ENCODE data around the gene MYO10. TPM values are rescaled to one million over a fixed set of nuclear protein-coding genes. Genes with fewer than 3 reads are reported as not detected.
A peak's percentile ranks its signal among the peaks of the same experiment; 100 is the strongest.

Gene MYO10
- total and polyA plus RNA-seq, 2 of the 8 experiments (the other 6 are each of a cell fraction or from before 2014, with no cell fraction given) = 21.5 to 107 TPM

DNA sequence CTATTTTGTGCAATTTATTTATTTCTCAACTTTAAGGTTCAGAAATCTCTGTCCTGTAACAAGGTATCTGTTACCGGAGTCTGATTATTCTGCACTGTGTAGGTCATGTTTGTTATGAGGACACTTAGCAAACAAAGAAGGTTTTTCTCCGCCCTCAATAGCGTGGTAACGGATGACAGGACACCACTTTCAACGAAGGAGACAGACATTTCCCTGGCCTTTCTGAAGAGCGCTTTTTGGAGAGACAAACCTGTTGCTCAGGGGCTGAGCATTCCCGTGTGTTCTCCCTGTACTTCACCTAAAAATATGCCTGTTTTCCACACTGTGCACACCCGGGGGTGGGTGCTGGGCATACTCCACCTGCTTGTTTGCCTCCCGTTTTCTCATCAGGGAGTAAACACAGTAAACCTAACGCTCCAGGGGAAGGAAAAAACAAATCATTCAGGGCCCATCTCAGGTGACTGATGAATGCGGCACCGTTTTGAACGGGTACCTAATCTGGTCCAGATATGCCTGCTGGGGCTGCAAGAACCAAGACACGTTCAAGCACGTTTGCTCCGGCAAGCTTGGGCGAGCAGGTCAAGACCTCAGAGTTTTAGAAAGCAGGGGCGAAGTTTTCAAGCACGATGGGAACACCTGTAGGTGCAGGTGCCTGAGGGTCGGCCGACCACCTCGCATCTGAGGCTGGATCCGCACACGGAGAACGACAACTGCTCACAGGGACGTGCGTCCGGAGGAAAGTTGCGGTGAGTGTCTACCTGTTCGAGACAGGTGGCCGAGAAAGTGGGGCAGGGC is 320.1 kb downstream of the MYO10 start:
- Histone ChIP-seq H2BK20ac (ENCODE audit: low read length) (no peak overlapping the region), H3K23me2 (ENCODE audit: low read depth, low read length) (peaks cover 16% of the 10 kb centered on the region), H2BK12ac (ENCODE audit: low read depth, low read length) (peak overlapping the region; percentile 72; the same call in 1 of the 2 replicates), H3K9me3 (ENCODE audit: insufficient read depth in 2 of 2, low read depth in 1 of 2, low read length in 1 of 2) (no peaks in the 10 kb centered on the region), H2BK15ac (ENCODE audit: low read length) (no peak overlapping the region), H3K56ac (replicated peaks; ENCODE audit: insufficient read length, low read depth, low read length) (no peak overlapping the region), H3K14ac (ENCODE audit: insufficient read length) (no peak overlapping the region), H2BK120ac (replicated peaks; ENCODE audit: low read depth, low read length) (no peak overlapping the region), H3K27ac (ENCODE audit: low read depth, low read length) (no peak overlapping the region), H4K8ac (ENCODE audit: extremely low read depth, insufficient read depth, low read length) (no peak overlapping the region; the same call in 1 of the 2 replicates), H3K36me3 (ENCODE audit: control insufficient read depth in 2 of 4, insufficient read depth in 4 of 4, low read length in 3 of 4) (no peaks in the 10 kb centered on the region), H3K4me3 (ENCODE audit: extremely low read depth in 1 of 4, insufficient read depth in 2 of 4, low read depth in 3 of 4, low read length in 4 of 4) (peak overlapping the region; percentile 49 to 80 (median 74)), H3K23ac (ENCODE audit: insufficient read length) (peak overlapping the region; percentile 35), H3K4me1 (replicated peaks in 1 of 4; ENCODE audit: control insufficient read depth in 3 of 4, insufficient read depth in 4 of 4, low read length in 3 of 4) (peaks cover 4 to 15% (median 8%) of the 10 kb centered on the region in 4 experiments), H3K18ac (ENCODE audit: extremely low read depth, low read length) (peak overlapping the region; percentile 2; the same call in 1 of the 2 replicates), H3K4ac (replicated peaks; ENCODE audit: insufficient read length, low read depth, low read length) (no peak overlapping the region), H3K4me2 (ENCODE audit: insufficient read depth in 1 of 2, low read depth in 2 of 2, low read length in 2 of 2) (peak overlapping the region; percentile 71 to 94), H2AK5ac (ENCODE audit: low read depth, low read length) (no peak overlapping the region), H3K79me2 (ENCODE audit: control insufficient read depth in 1 of 2, insufficient read depth in 2 of 2, low read length in 2 of 2) (no peaks in the 10 kb centered on the region), H4K5ac (ENCODE audit: insufficient read length, low read depth, low read length) (no peak overlapping the region), H2AFZ (ENCODE audit: low read length) (peak overlapping the region; percentile 76; the same call in 1 of the 2 replicates), H4K20me1 (replicated peaks in 1 of 2; ENCODE audit: control insufficient read depth in 1 of 2, insufficient read depth in 2 of 2, low read length in 2 of 2) (no peaks in the 10 kb centered on the region), H3K79me1 (ENCODE audit: low read depth, low read length) (no peaks in the 10 kb centered on the region), H3K27me3 (replicated peaks in 1 of 4; ENCODE audit: control insufficient read depth in 3 of 4, extremely low read depth in 1 of 4, insufficient read depth in 3 of 4, low read length in 3 of 4) (peaks cover 7 to 37% (median 27%) of the 10 kb centered on the region in 4 experiments), H2BK5ac (ENCODE audit: low read depth, low read length) (no peak overlapping the region), H3K9ac (replicated peaks in 1 of 4; ENCODE audit: extremely low read depth in 1 of 4, low read depth in 3 of 4, low read length in 3 of 4) (0 out of 7 replicates have a peak overlapping the region, but pooled peaks of 1 of the 4 experiments have one; percentile 22), H4K91ac (replicated peaks; ENCODE audit: insufficient read length, low read length) (no peak overlapping the region)
- no peak for DNase-seq (ENCODE audit: low read depth in 1 of 2, low spot score in 2 of 2)
- CTCF ChIA-PET (ENCODE audit: partially characterized antibody) = interaction anchor here (1.2 to 2.0 kb wide), 3 partner anchors 32 to 63 kb away, joined by 3 to 6 read pairs (median 3); no protein-coding TSS in a partner anchor
- 17% methylated on average over 31 of the region's 31 CpGs; no CpG with 5 or more reads in 1 of the 2 experiments for WGBS, 2 experiments (ENCODE audit: extremely low coverage in 1 of 2, insufficient coverage in 1 of 2, insufficient read length in 1 of 2, insufficient replicate concordance in 2 of 2, low coverage in 1 of 2, low lambda C conversion rate in 2 of 2, missing lambda C conversion rate in 1 of 2)
- FAIRE-seq = no peak
- POLR2A ChIA-PET (ENCODE audit: partially characterized antibody) = no interaction called here
- TF ChIP-seq EZH2 (IDR thresholded peaks at IDR 0.05; ENCODE audit: low read depth, low read length, severe bottlenecking) = peak; percentile 73
- TF ChIP-seq FOSL1 (IDR thresholded peaks at IDR 0.05; ENCODE audit: insufficient read depth, low read depth, low read length) = no peak
- TF ChIP-seq NRF1 (IDR thresholded peaks at IDR 0.05; ENCODE audit: low read depth, low read length) = no peak
- TF ChIP-seq TEAD4 (IDR thresholded peaks at IDR 0.05; ENCODE audit: low read depth, low read length) = no peak
- TF ChIP-seq CHD2 (IDR thresholded peaks at IDR 0.05; ENCODE audit: low read length) = no peak
- peak; percentile 65; the same call in 1 of the 2 replicates for TF ChIP-seq RFX5 (IDR thresholded peaks at IDR 0.05; ENCODE audit: borderline replicate concordance, low read depth, low read length)
- TF ChIP-seq TAF1 (IDR thresholded peaks at IDR 0.05; ENCODE audit: low read depth, low read length) = no peak
- peak; percentile 23; the same call in 1 of the 2 replicates for TF ChIP-seq RBBP5 (IDR thresholded peaks at IDR 0.05; ENCODE audit: borderline replicate concordance, low read depth, low read length)
- TF ChIP-seq, protein P1, sequence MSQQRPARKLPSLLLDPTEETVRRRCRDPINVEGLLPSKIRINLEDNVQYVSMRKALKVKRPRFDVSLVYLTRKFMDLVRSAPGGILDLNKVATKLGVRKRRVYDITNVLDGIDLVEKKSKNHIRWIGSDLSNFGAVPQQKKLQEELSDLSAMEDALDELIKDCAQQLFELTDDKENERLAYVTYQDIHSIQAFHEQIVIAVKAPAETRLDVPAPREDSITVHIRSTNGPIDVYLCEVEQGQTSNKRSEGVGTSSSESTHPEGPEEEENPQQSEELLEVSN (IDR thresholded peaks at IDR 0.05) = no peak
- no peak for TF ChIP-seq SRF (IDR thresholded peaks at IDR 0.05; ENCODE audit: low read depth, low read length)
- TF ChIP-seq EP300 (IDR thresholded peaks at IDR 0.05; ENCODE audit: borderline replicate concordance in 1 of 2, low read depth in 2 of 2, low read length in 2 of 2) = no peak
